Measurements from ENCODE around the gene FAM193B.
"Not testable (repeated sequence)": the region's sequence is repeated elsewhere in the genome, so short reads cannot be mapped to it uniquely, and the experiment has no call there.

FAM193B gene

GRCh38 chr5:177575488-177575887 lies 21.1 kb upstream of the FAM193B start:
- no peak for DNase-seq

GRCh38 chr5:177569894-177570293 lies 15.5 kb upstream of the FAM193B start:
- no peak for DNase-seq

DNA sequence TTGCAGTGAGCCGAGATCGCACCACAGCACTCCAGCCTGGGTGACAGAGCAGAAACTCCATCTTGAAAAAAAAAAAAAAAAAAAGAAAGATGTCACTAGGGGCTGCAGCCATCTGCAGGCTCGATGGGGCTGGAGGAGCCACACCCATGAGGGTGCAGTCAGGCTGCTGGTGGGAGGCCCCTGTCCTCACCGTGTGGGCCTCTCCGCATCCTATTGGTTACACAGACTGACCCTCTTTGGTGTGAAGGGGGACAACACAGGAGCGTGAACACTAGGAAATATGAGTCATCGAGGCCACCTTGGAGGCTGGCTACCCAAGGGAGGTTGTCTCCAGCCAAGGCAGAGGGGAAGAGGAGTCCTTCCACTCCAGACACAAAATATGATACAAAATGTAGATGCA lies 14.0 kb upstream of the FAM193B start:
- DNase-seq = no peak

GRCh38 chr5:177565046-177565445 lies 10.7 kb upstream of the FAM193B start:
- no peak for DNase-seq

DNA sequence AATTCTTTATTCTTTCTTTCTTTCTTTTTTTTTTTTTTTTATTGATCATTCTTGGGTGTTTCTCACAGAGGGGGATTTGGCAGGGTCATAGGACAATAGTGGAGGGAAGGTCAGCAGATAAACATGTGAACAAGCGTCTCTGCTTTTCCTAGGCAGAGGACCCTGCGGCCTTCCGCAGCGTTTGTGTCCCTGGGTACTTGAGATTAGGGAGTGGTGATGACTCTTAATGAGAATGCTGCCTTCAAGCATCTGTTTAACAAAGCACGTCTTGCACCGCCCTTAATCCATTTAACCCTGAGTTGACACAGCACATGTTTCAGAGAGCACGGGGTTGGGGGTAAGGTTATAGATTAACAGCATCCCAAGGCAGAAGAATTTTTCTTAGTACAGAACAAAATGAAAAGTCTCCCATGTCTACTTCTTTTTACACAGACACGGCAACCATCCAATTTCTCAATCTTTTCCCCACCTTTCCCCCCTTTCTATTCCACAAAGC lies 5.1 kb upstream of the FAM193B start:
- DNase-seq = not testable (repeated sequence)

DNA sequence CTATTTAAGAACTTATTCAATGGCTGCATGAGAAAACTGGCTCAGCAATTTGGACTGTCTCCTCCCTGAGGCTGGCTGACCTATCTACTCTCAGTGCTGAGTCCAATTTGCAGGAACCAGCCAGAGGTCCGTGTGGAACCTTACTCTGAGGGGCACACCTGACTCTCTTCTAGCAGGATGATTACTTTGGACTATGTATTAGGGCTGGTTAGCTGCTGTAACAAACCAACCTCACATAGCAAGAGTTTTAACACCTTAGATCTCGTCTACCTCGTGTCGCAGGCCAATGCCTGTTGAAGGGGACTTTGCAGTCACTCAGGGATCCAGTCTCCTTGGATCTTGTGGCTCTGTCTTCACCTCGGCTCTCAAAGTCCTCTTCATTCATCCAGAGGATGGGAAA lies 3.4 kb upstream of the FAM193B start:
- no peak for DNase-seq

- DNase-seq = no peak
Measured at GRCh38 chr5:177557041-177557647, 2.8 kb upstream of the FAM193B start.

DNA sequence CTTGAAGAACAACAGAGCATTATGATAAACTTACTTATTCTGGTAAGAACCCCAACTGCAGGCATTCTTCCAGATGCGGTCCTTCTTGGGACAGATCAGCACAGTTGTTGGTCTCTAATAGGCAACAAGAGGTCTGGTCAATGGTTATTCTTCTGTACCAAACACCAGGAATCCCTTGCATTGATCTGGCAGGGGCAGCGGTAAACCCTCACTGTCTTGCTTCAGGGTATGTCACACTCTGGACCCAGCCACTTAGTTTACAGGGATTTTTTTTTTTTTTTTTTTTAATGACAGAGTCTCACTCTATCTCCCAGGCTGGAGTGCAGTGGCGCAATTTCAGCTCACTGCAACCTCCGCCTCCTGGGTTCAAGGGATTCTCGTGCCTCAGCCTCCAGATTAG lies 1.3 kb upstream of the FAM193B start:
- no peak for DNase-seq

GRCh38 chr5:177555228-177555627 lies 865 bp upstream of the FAM193B start:
- DNase-seq = no peak

GRCh38 chr5:177553671-177554429 lies 513 bp downstream of the FAM193B start:
- no peak for DNase-seq

GRCh38 chr5:177552839-177553455 lies 1.4 kb downstream of the FAM193B start:
- DNase-seq = no peak

DNA sequence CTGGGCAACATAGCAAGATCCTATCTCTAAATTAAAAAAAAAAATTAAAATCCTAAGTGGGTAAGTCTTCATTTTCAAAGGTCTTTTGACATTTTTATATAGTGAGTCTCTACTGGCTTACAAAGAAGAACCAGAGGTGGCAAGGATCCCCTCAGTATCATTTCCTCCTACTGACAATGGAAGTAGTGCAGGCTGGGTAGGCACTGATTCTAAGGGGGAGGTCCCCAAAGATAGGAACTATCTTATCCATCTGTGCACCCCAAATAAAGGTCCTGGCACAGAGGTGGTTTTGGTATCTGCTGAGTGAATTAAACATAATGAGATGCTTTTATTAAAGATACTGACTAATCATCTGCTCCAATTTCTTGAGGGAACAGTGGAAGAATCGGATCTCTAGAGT lies 4.2 kb downstream of the FAM193B start:
- no peak for DNase-seq

DNA sequence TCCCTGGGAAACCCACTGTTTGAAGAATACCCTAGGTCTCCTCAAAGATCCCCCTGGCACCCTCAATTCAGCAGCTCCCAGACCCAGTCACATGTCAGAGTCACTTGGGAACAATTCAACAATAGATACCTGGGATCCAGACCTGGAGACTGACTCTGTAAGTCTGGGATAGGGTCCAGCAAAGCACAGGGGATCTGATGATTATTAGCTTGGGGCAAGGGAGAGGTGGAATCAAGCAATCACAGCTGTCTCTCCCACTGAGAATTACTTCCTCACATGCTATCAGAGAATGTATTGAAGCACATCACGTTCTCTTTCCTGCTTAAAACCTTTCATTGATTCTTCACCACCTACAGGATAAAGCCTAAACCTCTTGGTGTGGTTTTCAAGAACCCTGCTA lies 5.9 kb downstream of the FAM193B start:
- no peak for DNase-seq

- DNase-seq = no peak
Measured at GRCh38 chr5:177547736-177548135, 6.6 kb downstream of the FAM193B start.

- DNase-seq = no peak
Measured at GRCh38 chr5:177546258-177546741, 8.1 kb downstream of the FAM193B start.

GRCh38 chr5:177545487-177546257 lies 8.7 kb downstream of the FAM193B start:
- DNase-seq = no peak

DNA sequence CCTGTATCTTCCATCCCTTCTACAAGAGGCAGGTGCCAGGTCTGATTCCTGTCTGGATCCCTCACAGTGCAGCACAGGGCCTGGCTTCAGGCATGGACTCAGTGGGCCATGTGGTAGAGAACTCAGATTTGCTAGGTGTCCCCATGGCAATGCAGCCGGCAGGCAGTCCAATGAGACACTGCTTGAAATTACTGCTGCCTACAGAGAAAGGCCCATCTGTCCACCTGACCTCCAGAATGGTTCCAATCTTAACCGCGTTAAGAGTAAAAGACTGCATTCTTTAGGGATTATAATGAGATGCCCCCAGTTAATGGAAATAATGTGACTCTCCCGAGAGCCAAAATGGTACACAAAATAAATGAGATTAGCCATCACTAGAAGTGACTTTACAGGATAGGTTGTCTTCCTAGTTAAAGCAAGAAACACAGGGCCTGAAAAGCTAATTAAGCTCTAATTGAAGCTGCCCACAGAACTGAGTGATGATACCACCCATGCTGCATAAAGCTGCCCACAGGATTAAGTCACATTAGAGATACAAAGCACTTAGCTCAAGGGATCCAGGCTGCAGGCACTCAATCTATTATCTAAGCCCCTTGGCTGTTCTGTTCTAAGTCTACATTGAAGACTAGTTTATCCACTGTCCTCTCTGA lies 11.4 kb downstream of the FAM193B start:
- no peak for DNase-seq

GRCh38 chr5:177540438-177540837 lies 13.9 kb downstream of the FAM193B start:
- no peak for DNase-seq

DNA sequence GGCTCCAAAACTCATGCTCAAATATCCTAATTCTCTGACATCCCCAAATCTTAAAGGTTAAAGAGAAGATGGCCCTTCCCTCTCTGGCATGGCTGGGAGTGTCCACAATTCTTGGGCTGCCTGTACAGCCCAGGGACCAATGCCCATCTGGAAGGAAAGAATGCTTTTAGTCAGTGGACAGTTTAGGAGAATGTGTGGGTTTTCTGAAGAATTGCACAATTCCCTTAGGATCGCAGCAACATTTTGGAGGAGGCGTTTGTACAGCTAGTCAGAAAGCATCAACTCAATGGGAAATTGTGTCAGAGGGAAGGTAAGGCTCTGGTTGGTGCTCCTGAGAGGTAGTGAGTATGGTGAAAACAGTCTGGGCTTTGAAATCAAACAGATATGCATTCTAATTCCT lies 15.0 kb downstream of the FAM193B start:
- DNase-seq = no peak

GRCh38 chr5:177538876-177539275 lies 15.5 kb downstream of the FAM193B start:
- DNase-seq = no peak

DNA sequence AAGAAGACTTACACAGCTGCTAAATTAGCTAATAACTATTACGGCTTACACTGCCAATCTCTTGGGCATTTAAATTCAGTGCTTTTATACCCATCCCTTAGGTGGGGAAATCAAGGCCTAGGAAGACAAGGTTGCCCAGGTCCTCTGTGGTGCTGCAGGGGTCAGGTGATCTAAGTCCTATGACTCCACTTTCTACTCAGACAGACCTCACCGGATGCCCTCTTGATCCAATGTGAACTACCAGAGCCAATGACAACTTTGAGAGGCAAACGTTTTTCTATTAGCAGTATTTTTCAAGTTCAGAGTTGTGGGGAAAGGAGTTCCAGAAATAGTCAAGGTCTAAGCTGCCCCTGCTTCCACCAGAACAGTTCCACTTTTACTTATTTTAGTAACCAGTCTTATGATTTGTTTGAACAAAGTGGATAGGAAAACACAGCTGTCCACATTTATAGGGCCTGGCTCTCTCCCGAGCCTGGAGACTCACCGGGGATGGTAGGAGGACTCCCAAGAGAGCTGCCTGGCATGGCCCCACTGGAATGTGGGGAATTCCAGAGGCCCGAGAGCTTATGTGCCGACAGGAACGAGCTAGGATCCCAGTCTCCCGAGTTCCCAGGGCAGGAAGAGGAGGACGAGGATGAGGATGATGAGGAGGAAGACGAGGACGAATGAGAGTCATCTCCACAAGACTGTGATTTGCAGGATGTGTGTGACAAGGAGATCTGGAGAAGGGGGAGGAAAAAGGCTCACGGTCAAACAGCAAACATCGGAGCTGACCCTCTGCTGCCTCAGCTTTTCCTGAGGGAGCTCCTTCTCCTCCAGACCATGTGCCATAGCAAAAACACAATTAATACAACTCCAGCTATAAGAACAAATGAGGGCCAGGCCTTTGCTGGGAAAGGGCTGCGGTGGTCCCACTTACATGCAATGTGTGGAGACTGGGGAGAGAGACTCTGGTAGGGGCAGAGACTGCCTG lies 16.7 kb downstream of the FAM193B start:
- DNase-seq = no peak
